Stimulated activated naive CD4-positive, alpha-beta T cell (primary cell): Measurements from ENCODE around the gene SLC25A6.
"Not testable (repeated sequence)": the region's sequence is repeated elsewhere in the genome, so short reads cannot be mapped to it uniquely, and the experiment has no call there.

Experiments used
- DNase-seq, 6 experiments: peaks; one replicate each; lab custom pipeline; 2025; lab: John Stamatoyannopoulos, UW

Gene SLC25A6

DNA sequence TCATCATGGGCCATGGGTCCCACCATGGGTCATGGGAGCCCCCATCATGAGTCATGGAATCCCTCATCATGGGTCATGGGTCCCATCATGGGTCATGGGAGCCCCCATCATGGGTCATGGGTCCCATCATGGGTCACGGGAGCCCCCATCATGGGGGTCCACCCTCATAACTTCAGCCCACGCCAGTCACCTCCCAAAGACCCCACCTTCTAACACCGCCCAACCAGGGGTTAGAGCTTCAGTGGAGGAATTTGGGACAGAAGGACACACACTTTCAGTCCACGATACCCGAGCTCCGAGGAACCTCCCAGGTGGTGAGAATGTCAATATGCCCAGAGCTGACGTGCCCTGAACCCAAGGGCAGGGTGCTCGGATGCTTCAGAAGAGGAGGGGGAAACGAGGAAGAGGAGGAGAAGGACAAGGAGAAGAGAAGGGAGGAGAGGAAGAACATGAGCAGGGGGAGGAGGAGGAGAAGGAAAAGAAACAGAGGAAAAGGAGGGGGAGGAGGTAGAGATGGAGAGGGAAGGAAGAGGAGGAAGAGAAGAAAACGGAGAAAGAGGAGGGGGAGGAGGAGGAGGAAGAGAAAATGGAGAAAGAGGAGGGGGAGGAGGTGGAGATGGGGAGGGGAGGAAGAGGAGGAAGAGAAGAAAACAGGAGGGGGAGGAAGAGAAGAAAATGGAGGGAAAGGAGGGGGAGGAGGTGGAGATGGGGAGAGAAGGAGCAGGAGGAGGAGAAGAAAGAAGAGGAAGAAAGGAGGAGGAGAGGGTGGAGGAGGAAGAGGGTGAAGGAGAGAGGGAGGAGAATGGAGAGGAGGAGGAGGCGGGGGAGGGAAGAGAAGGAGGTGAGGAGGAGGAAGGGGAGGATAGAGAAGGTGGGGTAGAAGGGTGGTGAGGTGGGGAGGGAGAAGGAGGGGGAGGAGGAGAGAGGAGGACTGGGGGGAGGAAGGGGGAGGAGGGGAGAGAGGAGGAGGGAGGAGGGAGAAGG is 37.6 kb downstream of the SLC25A6 start:
- DNase-seq: no peak

DNA sequence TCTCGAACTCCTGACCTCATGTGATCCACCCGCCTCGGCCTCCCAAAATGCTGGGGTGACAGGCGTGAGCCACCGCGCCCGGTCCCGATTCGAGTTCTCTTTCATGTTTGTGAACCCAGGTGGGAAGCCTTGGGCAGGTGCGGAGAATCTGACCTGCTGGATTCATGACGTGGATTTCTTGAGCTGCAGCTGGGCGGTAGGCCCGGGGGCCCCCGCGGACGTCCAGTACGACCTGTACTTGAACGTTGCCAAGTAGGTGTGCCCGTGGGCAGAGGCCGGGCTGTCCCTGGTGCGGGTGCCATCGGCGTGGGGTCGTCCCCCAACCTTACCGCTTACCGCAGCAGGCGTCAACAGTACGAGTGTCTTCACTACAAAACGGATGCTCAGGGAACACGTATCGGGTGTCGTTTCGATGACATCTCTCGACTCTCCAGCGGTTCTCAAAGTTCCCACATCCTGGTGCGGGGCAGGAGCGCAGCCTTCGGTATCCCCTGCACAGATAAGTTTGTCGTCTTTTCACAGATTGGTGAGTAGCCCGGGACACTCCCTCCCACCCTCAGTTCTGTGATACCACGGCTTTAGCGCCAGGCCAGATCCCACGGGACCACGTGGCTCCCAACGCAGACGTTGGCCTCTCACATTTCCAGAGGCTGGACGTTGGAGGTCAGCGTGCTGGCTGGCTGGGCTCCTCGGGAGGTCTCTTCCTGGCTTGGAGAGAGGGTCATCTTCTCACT is 39.8 kb downstream of the SLC25A6 start:
- DNase-seq: no peak

DNA sequence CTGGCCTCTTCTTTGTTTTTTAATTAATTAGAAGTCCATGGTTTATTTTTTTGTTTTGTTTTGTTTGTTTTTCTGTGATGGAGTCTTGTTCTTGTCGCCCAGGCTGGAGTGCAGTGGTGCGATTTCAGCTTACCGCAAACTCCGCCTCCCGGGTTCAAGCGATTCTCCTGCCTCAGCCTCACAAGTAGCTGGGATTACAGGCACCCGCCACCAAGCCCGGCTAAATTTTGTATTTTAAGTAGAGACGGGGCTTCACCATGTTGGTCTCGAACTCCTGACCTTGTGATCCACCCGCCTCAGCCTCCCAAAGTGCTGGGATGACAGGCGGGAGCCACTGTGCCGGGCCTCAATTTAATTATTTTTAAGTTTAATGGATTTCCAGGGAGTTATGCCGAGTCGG is 42.3 kb downstream of the SLC25A6 start:
- DNase-seq: not testable (repeated sequence)

DNA sequence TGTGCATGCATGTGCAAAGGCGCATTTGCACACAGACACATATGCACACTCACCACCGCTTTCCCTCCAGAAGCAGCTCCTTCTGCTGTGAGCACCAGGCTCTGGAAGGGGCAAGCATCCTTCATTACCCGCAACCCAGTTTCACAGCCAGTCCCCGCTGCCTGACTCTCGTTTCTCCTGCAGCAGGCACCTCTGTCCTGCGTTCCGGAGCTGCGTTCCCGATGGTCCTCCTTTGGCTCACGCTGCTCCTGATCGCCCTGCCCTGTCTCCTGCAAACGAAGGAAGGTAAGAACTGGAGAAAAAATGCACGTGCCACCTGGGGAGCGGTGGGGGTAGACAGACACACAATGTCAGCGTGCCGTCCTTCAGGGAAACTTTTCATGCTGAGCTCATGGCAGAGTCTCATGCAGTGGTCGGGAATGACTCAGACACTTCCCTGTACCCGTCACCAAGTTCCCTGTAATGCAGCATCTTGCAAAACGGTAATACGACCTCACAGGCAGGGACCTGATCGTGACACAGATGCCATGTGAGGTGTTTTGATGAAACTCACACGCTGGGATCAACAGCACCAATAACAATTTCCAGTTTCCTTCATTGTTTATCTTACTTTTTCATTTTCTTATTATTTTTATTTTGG is 50.2 kb downstream of the SLC25A6 start:
- no peak for DNase-seq

DNA sequence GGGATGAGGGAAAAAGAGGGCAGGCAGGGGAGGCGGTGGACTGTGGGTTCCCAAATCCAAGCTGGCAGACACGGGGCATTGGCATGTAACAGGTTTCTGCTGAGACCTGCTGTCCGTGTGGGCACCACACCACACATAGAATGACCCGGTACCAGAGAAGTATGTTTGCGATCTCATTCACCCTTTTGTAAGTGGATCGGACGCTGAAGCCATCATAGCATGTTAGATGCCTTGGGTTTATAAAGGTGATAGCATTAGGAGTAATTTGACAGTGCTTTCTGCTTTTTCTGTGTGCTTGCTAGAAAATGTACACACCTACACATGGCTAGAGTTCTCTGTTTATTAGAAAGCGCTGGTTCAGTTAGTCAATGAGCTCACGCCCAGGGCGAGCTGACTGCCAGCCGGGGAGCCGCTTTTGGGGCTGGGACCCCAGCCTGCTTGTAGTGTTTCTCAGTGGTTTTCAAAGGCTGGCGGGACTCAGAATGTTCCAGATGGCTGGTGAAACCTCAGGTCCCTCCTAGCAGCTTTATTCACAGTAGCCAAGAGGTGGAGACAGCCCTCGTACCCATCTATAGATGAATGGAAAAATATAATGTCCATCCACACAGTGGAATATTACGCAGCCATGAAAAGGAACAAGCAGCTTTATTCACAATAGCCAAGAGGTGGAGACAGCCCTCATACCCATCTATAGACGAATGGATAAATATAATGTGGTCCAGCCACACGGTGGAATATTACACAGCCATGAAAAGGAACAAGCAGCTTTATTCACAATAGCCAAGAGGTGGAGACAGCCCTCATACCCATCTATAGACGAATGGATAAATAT is 54.7 kb downstream of the SLC25A6 start:
- no peak for DNase-seq

DNA sequence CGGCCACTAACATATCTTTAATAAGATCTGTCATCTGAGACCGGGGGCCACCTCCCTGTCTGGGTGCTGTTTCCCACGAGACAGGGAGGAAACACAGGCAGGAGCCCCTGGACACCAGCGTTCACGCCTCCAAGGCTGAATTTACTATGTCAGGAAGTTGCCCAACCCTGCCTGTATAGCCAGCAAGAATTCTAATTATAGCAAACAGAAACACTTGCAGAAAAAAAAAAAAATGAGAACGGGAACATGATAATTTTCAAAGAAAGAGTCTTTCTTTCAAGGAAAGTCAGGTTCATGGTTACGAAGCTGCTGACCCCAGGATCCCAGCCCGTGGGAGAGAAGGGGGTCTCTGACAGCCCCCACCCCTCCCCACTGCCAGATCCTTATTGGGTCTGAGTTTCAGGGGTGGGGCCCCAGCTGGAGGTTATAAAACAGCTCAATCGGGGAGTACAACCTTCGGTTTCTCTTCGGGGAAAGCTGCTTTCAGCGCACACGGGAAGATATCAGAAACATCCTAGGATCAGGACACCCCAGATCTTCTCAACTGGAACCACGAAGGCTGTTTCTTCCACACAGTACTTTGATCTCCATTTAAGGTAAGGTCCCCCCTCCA is 55.5 kb downstream of the SLC25A6 start, which contains the start of gene IL3RA:
IL3RA (plus strand) TSS at position 455 of the 613 bp plus-strand sequence. CDS start 4,981 bp downstream, outside the sequence.
- DNase-seq: no peak
